ENCODE measurements around the gene BRF1. TPM values are rescaled to one million over a fixed set of nuclear protein-coding genes. Genes with fewer than 3 reads are reported as not detected.
A peak's percentile ranks its signal among the peaks of the same experiment; 100 is the strongest.

Gene BRF1
- total RNA-seq, 6 experiments from 2014 or later, result 13.1 to 17.8 (median 16.2) TPM

DNA sequence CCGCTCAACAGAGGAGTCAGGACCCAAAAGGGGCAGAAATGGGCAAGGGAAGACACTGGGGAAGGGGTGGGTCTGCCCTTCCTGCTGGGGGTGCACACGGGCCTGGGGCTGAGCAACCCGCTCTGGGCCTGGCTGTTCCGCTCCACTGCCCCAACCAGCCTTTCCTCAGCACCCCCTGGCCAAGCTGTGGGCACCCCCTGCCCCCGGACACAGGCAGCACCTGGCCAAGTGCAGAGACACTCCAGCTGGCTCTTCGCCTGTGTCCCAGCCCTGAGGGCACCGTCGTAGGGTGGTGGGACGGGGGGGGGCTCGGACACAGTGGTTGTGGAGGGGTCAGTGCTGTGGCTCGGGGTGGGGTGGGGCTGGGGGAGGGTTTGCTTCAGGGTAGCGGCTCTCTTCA is 24.1 kb upstream of the BRF1 start:
- intact Hi-C loops (cut with DNase I), result no loop called here
- 60% methylated on average over 1 of the region's 12 CpGs for WGBS (ENCODE audit: insufficient coverage, low coverage, low lambda C conversion rate, missing lambda C conversion rate)
- H3K9me3 ChIP-seq, result no peaks in the 10 kb centered on the region
- H3K27ac ChIP-seq, result no peak overlapping the region
- no peaks in the 10 kb centered on the region for H3K36me3 ChIP-seq
- TF ChIP-seq POLR2A (IDR thresholded peaks at IDR 0.05), result no peak
- TF ChIP-seq, protein P1, sequence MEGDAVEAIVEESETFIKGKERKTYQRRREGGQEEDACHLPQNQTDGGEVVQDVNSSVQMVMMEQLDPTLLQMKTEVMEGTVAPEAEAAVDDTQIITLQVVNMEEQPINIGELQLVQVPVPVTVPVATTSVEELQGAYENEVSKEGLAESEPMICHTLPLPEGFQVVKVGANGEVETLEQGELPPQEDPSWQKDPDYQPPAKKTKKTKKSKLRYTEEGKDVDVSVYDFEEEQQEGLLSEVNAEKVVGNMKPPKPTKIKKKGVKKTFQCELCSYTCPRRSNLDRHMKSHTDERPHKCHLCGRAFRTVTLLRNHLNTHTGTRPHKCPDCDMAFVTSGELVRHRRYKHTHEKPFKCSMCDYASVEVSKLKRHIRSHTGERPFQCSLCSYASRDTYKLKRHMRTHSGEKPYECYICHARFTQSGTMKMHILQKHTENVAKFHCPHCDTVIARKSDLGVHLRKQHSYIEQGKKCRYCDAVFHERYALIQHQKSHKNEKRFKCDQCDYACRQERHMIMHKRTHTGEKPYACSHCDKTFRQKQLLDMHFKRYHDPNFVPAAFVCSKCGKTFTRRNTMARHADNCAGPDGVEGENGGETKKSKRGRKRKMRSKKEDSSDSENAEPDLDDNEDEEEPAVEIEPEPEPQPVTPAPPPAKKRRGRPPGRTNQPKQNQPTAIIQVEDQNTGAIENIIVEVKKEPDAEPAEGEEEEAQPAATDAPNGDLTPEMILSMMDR (IDR thresholded peaks at IDR 0.05), result no peak
- H3K27me3 ChIP-seq, result no peaks in the 10 kb centered on the region
- DNase-seq (peak in 1 of 3 donors; percentile 40), ATAC-seq (no peak)
- peaks cover 0 to 14% (median 6%) of the 10 kb centered on the region in 4 donors for H3K4me1 ChIP-seq
- no peak overlapping the region for H3K4me3 ChIP-seq

DNA sequence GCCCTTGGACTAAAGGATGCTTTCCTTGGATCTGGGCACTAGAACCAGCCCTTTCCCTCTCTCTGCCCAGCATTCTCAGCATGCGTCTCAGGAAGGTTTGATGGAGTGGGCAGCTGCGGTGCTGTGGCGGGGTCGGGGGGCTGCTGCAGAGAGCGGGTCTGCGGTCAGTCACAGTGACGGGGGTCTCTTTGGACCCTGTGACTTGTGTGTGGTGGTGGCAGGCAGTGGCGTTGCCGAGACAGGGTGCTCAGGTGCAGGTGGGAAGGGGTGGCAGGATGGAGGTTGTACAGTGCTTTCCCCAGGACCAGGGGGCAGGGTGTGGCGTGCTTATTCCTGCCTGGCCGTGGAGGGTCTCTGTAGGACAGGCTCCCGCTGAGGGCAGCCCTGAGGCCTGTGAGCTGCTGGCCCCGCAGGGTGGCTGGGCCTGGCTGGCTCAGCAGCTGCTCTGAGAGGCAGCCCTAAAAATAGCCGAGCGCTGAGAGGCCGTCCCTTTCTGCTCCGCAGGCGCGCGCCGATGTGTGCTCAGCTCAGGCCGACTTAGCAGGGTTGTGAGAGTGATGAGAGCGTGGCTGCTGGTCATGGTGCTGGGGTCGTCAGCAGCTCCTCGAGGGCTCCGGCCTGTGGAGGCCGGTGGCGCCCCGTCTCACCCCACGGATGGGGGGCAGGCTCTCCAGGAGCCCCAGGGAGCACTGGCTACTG is 23.4 kb upstream of the BRF1 start:
- intact Hi-C loops (cut with DNase I), result no loop called here
- H3K4me1 ChIP-seq, result peaks cover 0 to 12% (median 5%) of the 10 kb centered on the region in 4 donors
- DNase-seq (peak in 1 of 3 donors; percentile 32), ATAC-seq (no peak)
- 93% methylated on average over 3 of the region's 30 CpGs for WGBS (ENCODE audit: insufficient coverage, low coverage, low lambda C conversion rate, missing lambda C conversion rate)
- no peaks in the 10 kb centered on the region for H3K9me3 ChIP-seq
- no peaks in the 10 kb centered on the region for H3K27me3 ChIP-seq
- no peak overlapping the region for H3K4me3 ChIP-seq
- TF ChIP-seq POLR2A (IDR thresholded peaks at IDR 0.05), result no peak
- TF ChIP-seq, protein P1 (IDR thresholded peaks at IDR 0.05), result no peak
- H3K27ac ChIP-seq, result no peak overlapping the region
- H3K36me3 ChIP-seq, result no peaks in the 10 kb centered on the region

DNA sequence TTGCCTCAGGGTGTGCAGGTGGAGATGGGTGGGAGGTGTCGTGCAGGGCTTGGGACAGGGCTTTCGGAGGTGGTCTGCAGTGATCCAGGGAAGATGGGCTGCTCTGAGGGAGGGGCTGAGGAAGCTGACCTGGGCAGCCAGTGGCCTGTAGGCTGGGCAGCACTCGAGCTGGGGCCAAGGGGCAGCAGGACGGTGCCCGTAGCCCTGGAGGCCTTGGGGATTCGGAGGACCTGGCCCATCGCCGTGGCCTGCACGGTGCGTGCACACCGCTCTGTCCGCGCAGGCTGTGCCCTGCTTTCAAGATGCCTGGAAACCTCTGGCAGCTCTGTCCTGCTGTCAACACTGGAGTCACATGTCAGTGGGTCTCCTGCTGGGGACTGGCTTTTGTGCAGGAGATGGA is 22.9 kb upstream of the BRF1 start:
- peak in 1 of 3 donors; percentile 44 for DNase-seq
- Histone ChIP-seq H3K4me1 (peaks cover 0 to 7% (median 2%) of the 10 kb centered on the region in 4 donors), H3K9me3 (no peaks in the 10 kb centered on the region), H3K27me3 (no peaks in the 10 kb centered on the region), H3K4me3 (no peak overlapping the region), H3K27ac (no peak overlapping the region), H3K36me3 (no peaks in the 10 kb centered on the region)
- TF ChIP-seq, protein P1 (IDR thresholded peaks at IDR 0.05), result no peak
- no peak for TF ChIP-seq POLR2A (IDR thresholded peaks at IDR 0.05)
- ATAC-seq, result no peak
- intact Hi-C loops (cut with DNase I), result no loop called here
- WGBS (ENCODE audit: insufficient coverage, low coverage, low lambda C conversion rate, missing lambda C conversion rate), result 89% methylated on average over 9 of the region's 13 CpGs

GRCh38 chr14:105322791-105323556 is 22.2 kb upstream of the BRF1 start:
- DNase-seq (peak in 1 of 3 donors; percentile 43), ATAC-seq (no peak)
- WGBS (ENCODE audit: insufficient coverage, low coverage, low lambda C conversion rate, missing lambda C conversion rate), result 76% methylated on average over 17 of the region's 27 CpGs
- Histone ChIP-seq H3K27me3 (no peaks in the 10 kb centered on the region), H3K4me3 (no peak overlapping the region), H3K27ac (no peak overlapping the region), H3K9me3 (no peaks in the 10 kb centered on the region), H3K4me1 (no peaks in the 10 kb centered on the region), H3K36me3 (no peaks in the 10 kb centered on the region)
- intact Hi-C loops (cut with DNase I), result no loop called here
- TF ChIP-seq, protein P1 (IDR thresholded peaks at IDR 0.05), result no peak

Measured in right lobe of liver (tissue), 6 donors.